Nephron (organoid): Measurements from ENCODE around the gene FRMPD1.
"Not testable (repeated sequence)": the region's sequence is repeated elsewhere in the genome, so short reads cannot be mapped to it uniquely, and the experiment has no call there.

Experiments used
- H3K27ac Mint-ChIP-seq, 3 experiments: 2 replicates each; pipeline ENCODE4 v1.8.0; 2020; ENCODE audit warnings: mixed read lengths in 3 of 3, mild to moderate bottlenecking in 2 of 3, moderate library complexity in 1 of 3
- H3K27me3 Mint-ChIP-seq: 2 replicates; pipeline ENCODE4 v1.8.0; 2021; ENCODE audit warnings: low read depth, mild to moderate bottlenecking, moderate library complexity, mixed read lengths
- H3K36me3 Mint-ChIP-seq: 2 replicates; pipeline ENCODE4 v1.8.0; 2020; ENCODE audit warnings: low read depth, mixed read lengths
- H3K4me1 Mint-ChIP-seq: 2 replicates; pipeline ENCODE4 v1.8.0; 2020; ENCODE audit warnings: mixed read lengths
- H3K4me3 Mint-ChIP-seq, 3 experiments: 2 replicates each; pipeline ENCODE4 v1.8.0; 2020; ENCODE audit warnings: mild to moderate bottlenecking in 3 of 3, mixed read lengths in 3 of 3, moderate library complexity in 2 of 3
- H3K9me3 Mint-ChIP-seq: 2 replicates; pipeline ENCODE4 v1.8.0; 2020; ENCODE audit warnings: mixed read lengths
- CTCF ChIP-seq, 3 experiments: fragments of 200-600 bp; sonication (generic); IDR thresholded peaks; one replicate each; pipeline ENCODE4 v1.5.0; 2021; ENCODE audit warnings: antibody characterized with exemption in 3 of 3; ENCODE audit not compliant: unreplicated experiment in 3 of 3

The FRMPD1 gene

GRCh38 chr9:37751186-37751585, 100.4 kb downstream of the FRMPD1 start:
- peak overlapping the region in 1 of 3 experiments; percentile 28 for H3K27ac Mint-ChIP-seq
- no peaks in the 10 kb centered on the region for H3K27me3 Mint-ChIP-seq
- H3K36me3 Mint-ChIP-seq = no peaks in the 10 kb centered on the region
- no peaks in the 10 kb centered on the region for H3K9me3 Mint-ChIP-seq
- TF ChIP-seq CTCF (IDR thresholded peaks at IDR 0.05; ENCODE audit: unreplicated experiment in 3 of 3) = no peak
- peaks cover 9% of the 10 kb centered on the region for H3K4me1 Mint-ChIP-seq
- H3K4me3 Mint-ChIP-seq = peak overlapping the region; percentile 53 to 72 (median 68)

GRCh38 chr9:37751704-37752103, 101.0 kb downstream of the FRMPD1 start:
- not testable (repeated sequence) for H3K4me3 Mint-ChIP-seq, H3K9me3 Mint-ChIP-seq, H3K27ac Mint-ChIP-seq, H3K27me3 Mint-ChIP-seq, H3K36me3 Mint-ChIP-seq, H3K4me1 Mint-ChIP-seq

GRCh38 chr9:37752112-37752511, 101.4 kb downstream of the FRMPD1 start:
- H3K36me3 Mint-ChIP-seq, H3K9me3 Mint-ChIP-seq, H3K27me3 Mint-ChIP-seq, H3K27ac Mint-ChIP-seq, H3K4me1 Mint-ChIP-seq: not testable (repeated sequence)
- H3K4me3 Mint-ChIP-seq = peak overlapping the region in 2 of 3 experiments; percentile 95 to 96

- no peak for TF ChIP-seq CTCF (IDR thresholded peaks at IDR 0.05; ENCODE audit: unreplicated experiment in 3 of 3)
- Mint-ChIP-seq H3K9me3 (no peaks in the 10 kb centered on the region), H3K4me1 (peaks cover 9% of the 10 kb centered on the region), H3K27me3 (no peaks in the 10 kb centered on the region), H3K27ac (peak overlapping the region; percentile 58 to 91 (median 70)), H3K4me3 (peak overlapping the region; percentile 95 to 97 (median 96)), H3K36me3 (no peaks in the 10 kb centered on the region)
These were observed 102.1 kb downstream of the FRMPD1 start for GRCh38 chr9:37752642-37753488.

GRCh38 chr9:37753489-37754190, 102.9 kb downstream of the FRMPD1 start, which contains the start of gene TRMT10B:
TSS of gene TRMT10B (plus strand) at chr9:37753805. CDS start at chr9:37761932, 8,127 bp downstream.
- no peaks in the 10 kb centered on the region for H3K27me3 Mint-ChIP-seq
- H3K4me1 Mint-ChIP-seq = peaks cover 9% of the 10 kb centered on the region
- H3K36me3 Mint-ChIP-seq = no peaks in the 10 kb centered on the region
- peak within 1 kb of the TSS; percentile 95 to 97 (median 96) for H3K4me3 Mint-ChIP-seq
- peak within 1 kb of the TSS; percentile 58 to 91 (median 70) for H3K27ac Mint-ChIP-seq
- no peaks in the 10 kb centered on the region for H3K9me3 Mint-ChIP-seq
- no peak for TF ChIP-seq CTCF (IDR thresholded peaks at IDR 0.05; ENCODE audit: unreplicated experiment in 3 of 3)

GRCh38 chr9:37758747-37759146, 108.0 kb downstream of the FRMPD1 start:
- TF ChIP-seq CTCF (IDR thresholded peaks at IDR 0.05; ENCODE audit: unreplicated experiment in 3 of 3) = no peak
- H3K27ac Mint-ChIP-seq = no peak overlapping the region
- H3K4me1 Mint-ChIP-seq = peaks cover 9% of the 10 kb centered on the region
- peaks cover 10% of the 10 kb centered on the region for H3K36me3 Mint-ChIP-seq
- H3K9me3 Mint-ChIP-seq = no peaks in the 10 kb centered on the region
- no peaks in the 10 kb centered on the region for H3K27me3 Mint-ChIP-seq
- no peak overlapping the region for H3K4me3 Mint-ChIP-seq
